SK-N-SH (cell line): ENCODE measurements around the gene RAB3B. TPM values are rescaled to one million over a fixed set of nuclear protein-coding genes. Genes with fewer than 3 reads are reported as not detected.

Source experiments
- CTCF ChIA-PET: fragments of 300-600, 350-600 bp; formaldehyde crosslinking; extraction: SDS; loops from one replicate; lab custom pipeline; 2021; lab: Yijun Ruan, JAX
- POLR2A ChIA-PET: fragments of 350-600 bp; sonication (Branson Sonifier 250); formaldehyde crosslinking; extraction: SDS; loops from one replicate; lab custom pipeline; 2020; ENCODE audit warnings: antibody characterized with exemption, inconsistent platforms; lab: Yijun Ruan, JAX
- DNase-seq: peaks from one replicate; pipeline ENCODE4 v3.0.0; 2012
- H2AFZ ChIP-seq: fragments of 200-600 bp; sonication (generic); 2 replicates; pipeline ENCODE4 v1.8.1; 2016; ENCODE audit warnings: antibody characterized with exemption, mild to moderate bottlenecking, low read depth
- H3F3A ChIP-seq: fragments of 200-600 bp; sonication (generic); replicated peaks from 2 replicates; pipeline ENCODE3; 2016; ENCODE audit warnings: antibody characterized with exemption, mild to moderate bottlenecking; ENCODE audit not compliant: insufficient read depth
- H3K27ac ChIP-seq, 2 experiments: fragments of 200-500 bp in 1 of 2; fragments of 200-600 bp in 1 of 2; sonication (Bioruptor generic) in 1 of 2; sonication (generic), shearing (Covaris generic) in 1 of 2; 2 replicates each; pipeline versions ENCODE4 v1.5.1 to v1.6.1; 2014 to 2016; ENCODE audit warnings: low read depth in 2 of 2, inconsistent platforms in 1 of 2, low read length in 1 of 2, mild to moderate bottlenecking in 1 of 2, mixed read lengths in 1 of 2
- H3K27me3 ChIP-seq: fragments of 200-600 bp; sonication (generic), shearing (Covaris generic); 2 replicates; pipeline ENCODE4 v1.6.1; 2016; ENCODE audit warnings: mixed run types; ENCODE audit not compliant: insufficient read depth
- H3K36me3 ChIP-seq, 2 experiments: fragments of 200-500 bp in 1 of 2; fragments of 200-600 bp in 1 of 2; sonication (Bioruptor generic) in 1 of 2; sonication (generic) in 1 of 2; replicated peaks in 1 of 2; 2 replicates each; pipeline versions ENCODE3 to v1.5.1; 2014 to 2016; ENCODE audit warnings: low read length in 1 of 2, mild to moderate bottlenecking in 1 of 2; ENCODE audit not compliant: insufficient read depth in 2 of 2, control insufficient read depth in 1 of 2
- H3K4me1 ChIP-seq, 2 experiments: fragments of 200-500 bp in 1 of 2; fragments of 200-600 bp in 1 of 2; sonication (Bioruptor generic) in 1 of 2; sonication (generic), shearing (Covaris generic) in 1 of 2; 2 replicates each; pipeline versions ENCODE4 v1.5.1 to v1.6.1; 2014 to 2016; ENCODE audit warnings: low read depth in 1 of 2, low read length in 1 of 2, mixed run types in 1 of 2; ENCODE audit not compliant: insufficient read depth in 2 of 2, control insufficient read depth in 1 of 2
- H3K4me2 ChIP-seq: fragments of 200-600 bp; sonication (generic), shearing (Covaris generic); 2 replicates; pipeline ENCODE4 v1.6.1; 2017; ENCODE audit warnings: mixed run types
- H3K4me3 ChIP-seq, 2 experiments: fragments of 200-500 bp in 1 of 2; fragments of 200-600 bp in 1 of 2; sonication (Bioruptor generic) in 1 of 2; sonication (generic), shearing (Covaris generic) in 1 of 2; 2 replicates each; pipeline versions ENCODE4 v1.5.1 to v1.8.1; 2014 to 2016; ENCODE audit warnings: low read depth in 2 of 2, inconsistent platforms in 1 of 2, low read length in 1 of 2, mild to moderate bottlenecking in 1 of 2, mixed read lengths in 1 of 2, moderate library complexity in 1 of 2
- H3K79me2 ChIP-seq: fragments of 200-600 bp; sonication (generic); 2 replicates; pipeline ENCODE4 v1.8.1; 2017; ENCODE audit warnings: mild to moderate bottlenecking; ENCODE audit not compliant: insufficient read depth
- H3K9ac ChIP-seq: fragments of 200-600 bp; sonication (generic); 2 replicates; pipeline ENCODE4 v1.6.1; 2017; ENCODE audit warnings: mixed run types
- H3K9me2 ChIP-seq: fragments of 200-600 bp; sonication (generic); 2 replicates; pipeline ENCODE4 v1.6.1; 2017; ENCODE audit warnings: mixed run types
- H3K9me3 ChIP-seq: fragments of 200-600 bp; sonication (generic); 2 replicates; pipeline ENCODE4 v1.6.1; 2017; ENCODE audit warnings: mixed run types, mild to moderate bottlenecking, moderate library complexity
- H4K20me1 ChIP-seq: fragments of 200-600 bp; sonication (generic); 2 replicates; pipeline ENCODE4 v1.6.1; 2017; ENCODE audit warnings: mild to moderate bottlenecking, mixed run types; ENCODE audit not compliant: insufficient read depth
- FOXM1 ChIP-seq: IDR thresholded peaks from 2 replicates; pipeline ENCODE4 v1.4.0; 2012; ENCODE audit warnings: low read depth, mild to moderate bottlenecking
- GATA2 ChIP-seq: sonication (generic); formaldehyde crosslinking; IDR thresholded peaks from 2 replicates; pipeline ENCODE4 v1.5.0; 2020; ENCODE audit warnings: mild to moderate bottlenecking, missing genetic modification reagents
- MXI1 ChIP-seq: IDR thresholded peaks from 2 replicates; pipeline ENCODE4 v1.6.1; 2012; ENCODE audit warnings: mild to moderate bottlenecking, low read depth, low read length, improper control_type of control experiment
- RAD21 ChIP-seq: IDR thresholded peaks from 2 replicates; pipeline ENCODE4 v1.6.1; 2012; ENCODE audit warnings: mild to moderate bottlenecking, low read length
- SIN3A ChIP-seq: IDR thresholded peaks from 2 replicates; pipeline ENCODE4 v1.6.1; 2012; ENCODE audit warnings: low read depth, mild to moderate bottlenecking, low read length, moderate library complexity, borderline replicate concordance
- WGBS: methylation state at CpG from one replicate; pipeline ENCODE4 v1.1.6; 2017; ENCODE audit warnings: low lambda C conversion rate; 5-methylcytosine and 5-hydroxymethylcytosine counted together
- polyA plus RNA-seq, 3 experiments: library from polyadenylated mRNA; depleted of rRNA; stranded (reverse); fragments of >200 nt; gene quantifications; 2 replicates each; pipeline ENCODE4 v1.2.3, GENCODE V29; 2012
- TF ChIP-seq, protein P1 (sequence below): fragments of 200-600 bp; sonication (generic); IDR thresholded peaks from 2 replicates; pipeline ENCODE4 v1.6.1; 2017; ENCODE audit warnings: antibody characterized with exemption, mild to moderate bottlenecking, moderate library complexity
- TF ChIP-seq, protein P2 (sequence below): IDR thresholded peaks from 2 replicates; pipeline ENCODE4 v1.4.0; 2012; ENCODE audit warnings: low read depth
- TF ChIP-seq, protein P3 (sequence below): fragments of 150-350 bp; IDR thresholded peaks from 2 replicates; pipeline ENCODE4 v1.6.1; 2017; ENCODE audit warnings: antibody characterized with exemption, low read length, low read depth, borderline replicate concordance

RAB3B gene
- polyA plus RNA-seq, 1 of the 3 experiments (the other 2 are of a cell fraction) = 10.2 TPM

DNA sequence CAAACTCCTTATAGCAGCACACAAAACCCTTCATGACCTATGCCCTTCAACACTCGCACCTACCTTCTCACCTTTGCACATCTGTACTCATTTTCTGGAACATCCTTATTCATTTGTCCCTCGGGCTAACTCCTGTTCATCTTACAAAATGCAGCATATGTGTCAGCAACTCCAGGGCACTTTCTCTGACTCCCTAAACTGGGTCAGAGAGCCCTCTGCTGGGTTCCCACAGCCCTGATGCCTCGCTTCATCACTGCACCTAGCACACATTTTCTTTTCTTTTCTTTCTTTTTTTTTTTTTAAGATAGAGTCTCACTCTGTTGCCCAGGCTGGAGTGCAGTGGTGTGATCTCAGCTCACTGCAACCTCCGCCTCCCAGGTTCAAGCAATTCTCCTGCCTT, 54.0 kb downstream of the RAB3B start:
- no peaks in the 10 kb centered on the region for H3K4me1 ChIP-seq
- ChIA-PET CTCF (no interaction called here), POLR2A (no interaction called here)
- peak; percentile 22; the same call in 1 of the 2 replicates for TF ChIP-seq RAD21
- TF ChIP-seq, protein P1, sequence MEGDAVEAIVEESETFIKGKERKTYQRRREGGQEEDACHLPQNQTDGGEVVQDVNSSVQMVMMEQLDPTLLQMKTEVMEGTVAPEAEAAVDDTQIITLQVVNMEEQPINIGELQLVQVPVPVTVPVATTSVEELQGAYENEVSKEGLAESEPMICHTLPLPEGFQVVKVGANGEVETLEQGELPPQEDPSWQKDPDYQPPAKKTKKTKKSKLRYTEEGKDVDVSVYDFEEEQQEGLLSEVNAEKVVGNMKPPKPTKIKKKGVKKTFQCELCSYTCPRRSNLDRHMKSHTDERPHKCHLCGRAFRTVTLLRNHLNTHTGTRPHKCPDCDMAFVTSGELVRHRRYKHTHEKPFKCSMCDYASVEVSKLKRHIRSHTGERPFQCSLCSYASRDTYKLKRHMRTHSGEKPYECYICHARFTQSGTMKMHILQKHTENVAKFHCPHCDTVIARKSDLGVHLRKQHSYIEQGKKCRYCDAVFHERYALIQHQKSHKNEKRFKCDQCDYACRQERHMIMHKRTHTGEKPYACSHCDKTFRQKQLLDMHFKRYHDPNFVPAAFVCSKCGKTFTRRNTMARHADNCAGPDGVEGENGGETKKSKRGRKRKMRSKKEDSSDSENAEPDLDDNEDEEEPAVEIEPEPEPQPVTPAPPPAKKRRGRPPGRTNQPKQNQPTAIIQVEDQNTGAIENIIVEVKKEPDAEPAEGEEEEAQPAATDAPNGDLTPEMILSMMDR = peak; percentile 19
- TF ChIP-seq, protein P2, sequence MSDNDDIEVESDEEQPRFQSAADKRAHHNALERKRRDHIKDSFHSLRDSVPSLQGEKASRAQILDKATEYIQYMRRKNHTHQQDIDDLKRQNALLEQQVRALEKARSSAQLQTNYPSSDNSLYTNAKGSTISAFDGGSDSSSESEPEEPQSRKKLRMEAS = no peak
- peaks cover 21% of the 10 kb centered on the region; the same call in 1 of the 2 replicates for H3K79me2 ChIP-seq
- peaks cover 13 to 33% of the 10 kb centered on the region in 2 experiments for H3K36me3 ChIP-seq
- H3K9ac ChIP-seq = no peak overlapping the region
- H3K9me2 ChIP-seq = no peaks in the 10 kb centered on the region
- H3K27ac ChIP-seq = no peak overlapping the region
- H2AFZ ChIP-seq = no peak overlapping the region
- no peaks in the 10 kb centered on the region for H3F3A ChIP-seq
- H3K9me3 ChIP-seq = no peaks in the 10 kb centered on the region
- no peak for DNase-seq
- H4K20me1 ChIP-seq = no peaks in the 10 kb centered on the region
- H3K27me3 ChIP-seq = no peaks in the 10 kb centered on the region
- 86% methylated on average over 4 of the region's 4 CpGs for WGBS
- H3K4me3 ChIP-seq = no peak overlapping the region
- H3K4me2 ChIP-seq = no peak overlapping the region

DNA sequence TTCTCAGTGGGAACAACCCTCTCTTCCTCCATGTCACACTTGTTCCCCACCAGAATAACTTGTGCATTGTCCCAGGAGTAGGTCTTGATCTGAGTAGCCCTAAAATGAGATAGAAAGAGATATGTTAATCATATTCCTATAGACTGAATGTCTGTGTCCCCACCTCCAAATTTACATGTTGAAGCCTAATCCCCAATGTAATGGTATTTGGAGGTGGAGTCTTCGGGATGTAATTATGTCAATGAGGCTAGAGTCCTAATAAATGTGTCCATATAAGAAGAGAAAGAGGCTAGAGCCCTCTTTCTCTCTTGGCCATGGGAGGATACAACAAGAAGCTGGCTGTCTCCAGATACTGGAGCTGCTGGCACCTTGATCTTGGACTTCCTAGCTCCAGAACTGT, 57.2 kb downstream of the RAB3B start:
- no peak overlapping the region for H3K27ac ChIP-seq
- TF ChIP-seq GATA2 (CRISPR knock-in tag) = no peak
- TF ChIP-seq, protein P3, sequence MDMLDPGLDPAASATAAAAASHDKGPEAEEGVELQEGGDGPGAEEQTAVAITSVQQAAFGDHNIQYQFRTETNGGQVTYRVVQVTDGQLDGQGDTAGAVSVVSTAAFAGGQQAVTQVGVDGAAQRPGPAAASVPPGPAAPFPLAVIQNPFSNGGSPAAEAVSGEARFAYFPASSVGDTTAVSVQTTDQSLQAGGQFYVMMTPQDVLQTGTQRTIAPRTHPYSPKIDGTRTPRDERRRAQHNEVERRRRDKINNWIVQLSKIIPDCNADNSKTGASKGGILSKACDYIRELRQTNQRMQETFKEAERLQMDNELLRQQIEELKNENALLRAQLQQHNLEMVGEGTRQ = no peak
- TF ChIP-seq FOXM1 = no peak
- no peak for TF ChIP-seq SIN3A
- no peak for TF ChIP-seq MXI1
- TF ChIP-seq, all 33 proteins: peak for 0
- H3K4me1 ChIP-seq = no peaks in the 10 kb centered on the region; a peak in 1 of 4 replicates
- H3K9me2 ChIP-seq = no peaks in the 10 kb centered on the region
- CTCF ChIA-PET = interaction anchor here (1.0 to 1.3 kb wide), 2 partner anchors 36 to 53 kb away, joined by 3 to 6 read pairs; no protein-coding TSS in a partner anchor
- H3K36me3 ChIP-seq = peaks cover 13 to 27% of the 10 kb centered on the region in 2 experiments
- 90% methylated on average over 1 of the region's 1 CpG for WGBS
- no peaks in the 10 kb centered on the region for H3K27me3 ChIP-seq
- peaks cover 8% of the 10 kb centered on the region for H3F3A ChIP-seq
- POLR2A ChIA-PET = no interaction called here
- H3K9ac ChIP-seq = no peak overlapping the region
- H2AFZ ChIP-seq = no peak overlapping the region
- no peak for DNase-seq
- H3K9me3 ChIP-seq = no peaks in the 10 kb centered on the region
- no peak overlapping the region for H3K4me3 ChIP-seq
- H4K20me1 ChIP-seq = no peaks in the 10 kb centered on the region
- no peak overlapping the region for H3K4me2 ChIP-seq
- peaks cover 17% of the 10 kb centered on the region; the same call in 1 of the 2 replicates for H3K79me2 ChIP-seq
